Astrocyte of the cerebellum (primary cell): ENCODE results near the gene CPSF3.

ENCODE experiments used
- DNase-seq: peaks from one replicate; pipeline ENCODE4 v3.0.0-alpha.2; 2011; ENCODE audit warnings: low read depth
- H3K4me3 ChIP-seq: 2 replicates; pipeline ENCODE4 v1.5.1; 2011; ENCODE audit warnings: mild to moderate bottlenecking, low read depth, low read length, moderate library complexity
- CTCF ChIP-seq: IDR thresholded peaks from 2 replicates; pipeline ENCODE4 v1.5.1; 2012; ENCODE audit warnings: low read length, low read depth, moderate library complexity, mild to moderate bottlenecking; ENCODE audit errors: missing control alignments
- in situ Hi-C: cut with HindIII; loops from 2 replicates; pipeline ENCODE4 v1.10.0; 2017; ENCODE audit warnings: low sequenced_read_pairs

The CPSF3 gene

GRCh38 chr2:9401646-9402371 is 21.6 kb upstream of the CPSF3 start:
- H3K4me3 ChIP-seq = no peak overlapping the region
- DNase-seq = no peak
- TF ChIP-seq CTCF = no peak
- in situ Hi-C loops = no loop called here

GRCh38 chr2:9403924-9404323 is 19.5 kb upstream of the CPSF3 start:
- no peak for TF ChIP-seq CTCF
- in situ Hi-C loops = no loop called here
- H3K4me3 ChIP-seq = no peak overlapping the region
- DNase-seq = no peak

- in situ Hi-C loops = no loop called here
- no peak for TF ChIP-seq CTCF
- H3K4me3 ChIP-seq = no peak overlapping the region
- no peak for DNase-seq
Measured at GRCh38 chr2:9404451-9404850, 19.0 kb upstream of the CPSF3 start.

GRCh38 chr2:9405636-9406035 is 17.8 kb upstream of the CPSF3 start:
- no peak overlapping the region for H3K4me3 ChIP-seq
- no peak for TF ChIP-seq CTCF
- in situ Hi-C loops = no loop called here
- no peak for DNase-seq

GRCh38 chr2:9406529-9407362 is 16.7 kb upstream of the CPSF3 start:
- DNase-seq = no peak
- H3K4me3 ChIP-seq = no peak overlapping the region
- TF ChIP-seq CTCF = no peak
- in situ Hi-C loops = no loop called here

- no peak for DNase-seq
- in situ Hi-C loops = no loop called here
- H3K4me3 ChIP-seq = no peak overlapping the region
- no peak for TF ChIP-seq CTCF
Measured at GRCh38 chr2:9407363-9407811, 16.1 kb upstream of the CPSF3 start.
